IMR-90 (cell line): ENCODE measurements around the gene DDX24.

Source experiments
- CEBPB ChIP-seq: IDR thresholded peaks from 2 replicates; pipeline ENCODE4 v1.6.1; 2012; ENCODE audit warnings: low read depth, low read length, improper control_type of control experiment
- RCOR1 ChIP-seq: IDR thresholded peaks from 2 replicates; pipeline ENCODE4 v1.6.1; 2012; ENCODE audit warnings: mild to moderate bottlenecking, low read length, improper control_type of control experiment; ENCODE audit not compliant: insufficient replicate concordance
- TF ChIP-seq, protein P1 (sequence below): conservative IDR thresholded peaks from 2 replicates; pipeline ENCODE4 v1.5.1; 2012; ENCODE audit warnings: mild to moderate bottlenecking, low read depth, low read length, improper control_type of control experiment
- TF ChIP-seq, protein P2 (sequence below): fragments of 150-350 bp; IDR thresholded peaks from 2 replicates; pipeline ENCODE4 v1.6.1; 2016; ENCODE audit warnings: low read depth, mild to moderate bottlenecking, low read length, moderate library complexity, borderline replicate concordance
- TF ChIP-seq, protein P3 (sequence below): fragments of 150-350 bp; IDR thresholded peaks from 2 replicates; pipeline ENCODE4 v1.6.1; 2017; ENCODE audit warnings: mild to moderate bottlenecking, antibody characterized with exemption, low read length, low read depth

DNA sequence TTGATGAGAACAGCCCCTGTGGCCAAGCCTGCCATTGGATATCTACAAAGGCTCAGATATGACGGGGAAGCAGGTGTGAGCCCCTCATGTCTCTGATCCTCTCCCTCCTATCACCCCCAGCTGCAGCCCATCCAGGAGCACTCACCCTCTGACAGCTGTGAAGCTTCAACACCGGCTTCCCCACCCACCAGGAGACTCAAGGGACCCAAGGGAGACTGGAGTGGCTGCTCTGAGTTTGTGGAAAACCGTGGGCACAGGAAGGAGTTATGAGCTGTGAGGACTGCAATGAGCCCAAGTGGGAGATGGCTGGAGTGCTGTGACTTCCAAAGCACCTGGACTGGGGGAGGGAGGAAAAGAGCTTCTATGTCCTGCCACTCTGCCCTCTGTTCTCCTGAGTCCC is 40.5 kb upstream of the DDX24 start:
- TF ChIP-seq, protein P1, sequence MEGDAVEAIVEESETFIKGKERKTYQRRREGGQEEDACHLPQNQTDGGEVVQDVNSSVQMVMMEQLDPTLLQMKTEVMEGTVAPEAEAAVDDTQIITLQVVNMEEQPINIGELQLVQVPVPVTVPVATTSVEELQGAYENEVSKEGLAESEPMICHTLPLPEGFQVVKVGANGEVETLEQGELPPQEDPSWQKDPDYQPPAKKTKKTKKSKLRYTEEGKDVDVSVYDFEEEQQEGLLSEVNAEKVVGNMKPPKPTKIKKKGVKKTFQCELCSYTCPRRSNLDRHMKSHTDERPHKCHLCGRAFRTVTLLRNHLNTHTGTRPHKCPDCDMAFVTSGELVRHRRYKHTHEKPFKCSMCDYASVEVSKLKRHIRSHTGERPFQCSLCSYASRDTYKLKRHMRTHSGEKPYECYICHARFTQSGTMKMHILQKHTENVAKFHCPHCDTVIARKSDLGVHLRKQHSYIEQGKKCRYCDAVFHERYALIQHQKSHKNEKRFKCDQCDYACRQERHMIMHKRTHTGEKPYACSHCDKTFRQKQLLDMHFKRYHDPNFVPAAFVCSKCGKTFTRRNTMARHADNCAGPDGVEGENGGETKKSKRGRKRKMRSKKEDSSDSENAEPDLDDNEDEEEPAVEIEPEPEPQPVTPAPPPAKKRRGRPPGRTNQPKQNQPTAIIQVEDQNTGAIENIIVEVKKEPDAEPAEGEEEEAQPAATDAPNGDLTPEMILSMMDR, result no peak
- TF ChIP-seq, protein P2, sequence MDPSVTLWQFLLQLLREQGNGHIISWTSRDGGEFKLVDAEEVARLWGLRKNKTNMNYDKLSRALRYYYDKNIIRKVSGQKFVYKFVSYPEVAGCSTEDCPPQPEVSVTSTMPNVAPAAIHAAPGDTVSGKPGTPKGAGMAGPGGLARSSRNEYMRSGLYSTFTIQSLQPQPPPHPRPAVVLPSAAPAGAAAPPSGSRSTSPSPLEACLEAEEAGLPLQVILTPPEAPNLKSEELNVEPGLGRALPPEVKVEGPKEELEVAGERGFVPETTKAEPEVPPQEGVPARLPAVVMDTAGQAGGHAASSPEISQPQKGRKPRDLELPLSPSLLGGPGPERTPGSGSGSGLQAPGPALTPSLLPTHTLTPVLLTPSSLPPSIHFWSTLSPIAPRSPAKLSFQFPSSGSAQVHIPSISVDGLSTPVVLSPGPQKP, result no peak
- TF ChIP-seq RCOR1 (no peak), CEBPB (no peak)
- TF ChIP-seq, protein P3, sequence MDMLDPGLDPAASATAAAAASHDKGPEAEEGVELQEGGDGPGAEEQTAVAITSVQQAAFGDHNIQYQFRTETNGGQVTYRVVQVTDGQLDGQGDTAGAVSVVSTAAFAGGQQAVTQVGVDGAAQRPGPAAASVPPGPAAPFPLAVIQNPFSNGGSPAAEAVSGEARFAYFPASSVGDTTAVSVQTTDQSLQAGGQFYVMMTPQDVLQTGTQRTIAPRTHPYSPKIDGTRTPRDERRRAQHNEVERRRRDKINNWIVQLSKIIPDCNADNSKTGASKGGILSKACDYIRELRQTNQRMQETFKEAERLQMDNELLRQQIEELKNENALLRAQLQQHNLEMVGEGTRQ, result no peak
